Spleen (tissue), 11 donors: ENCODE measurements around the gene SOX9. TPM values are rescaled to one million over a fixed set of nuclear protein-coding genes. Genes with fewer than 3 reads are reported as not detected.

ENCODE experiments used
- DNase-seq: peaks from one replicate; pipeline ENCODE4 v3.0.0-alpha.2; 2020
- H3K27ac ChIP-seq, 8 donors: fragments of 200-600 bp; sonication (generic) in 7 of 8; 1 replicate in 4 of 8; 2 replicates in 4 of 8; pipeline versions ENCODE4 v1.5.0 to v1.8.0; 2016 to 2021; ENCODE audit warnings: inconsistent platforms in 4 of 8, mild to moderate bottlenecking in 4 of 8, moderate library complexity in 1 of 8
- H3K27me3 ChIP-seq, 7 donors: fragments of 200-600 bp; sonication (generic) in 6 of 7; replicated peaks in 1 of 7; 1 replicate in 4 of 7; 2 replicates in 3 of 7; pipeline versions ENCODE4 v1.5.0 to v1.8.0; 2016 to 2021; ENCODE audit warnings: inconsistent platforms in 3 of 7, mild to moderate bottlenecking in 1 of 7
- H3K36me3 ChIP-seq, 6 donors: fragments of 200-600 bp; sonication (generic) in 5 of 6; 1 replicate in 4 of 6; 2 replicates in 2 of 6; pipeline versions ENCODE4 v1.5.0 to v1.8.0; 2016 to 2021; ENCODE audit warnings: inconsistent platforms in 2 of 6
- H3K4me1 ChIP-seq, 6 donors: fragments of 200-600 bp; sonication (generic) in 5 of 6; 1 replicate in 3 of 6; 2 replicates in 3 of 6; pipeline versions ENCODE4 v1.5.0 to v1.8.0; 2016 to 2021; ENCODE audit warnings: inconsistent platforms in 3 of 6
- H3K4me3 ChIP-seq, 8 donors: fragments of 200-600 bp; sonication (generic) in 7 of 8; 1 replicate in 4 of 8; 2 replicates in 4 of 8; pipeline versions ENCODE4 v1.5.0 to v1.8.0; 2016 to 2021; ENCODE audit warnings: inconsistent platforms in 4 of 8, mild to moderate bottlenecking in 4 of 8, moderate library complexity in 2 of 8
- H3K9me3 ChIP-seq, 8 donors: fragments of 200-600 bp; sonication (generic) in 7 of 8; 1 replicate in 4 of 8; 2 replicates in 4 of 8; pipeline versions ENCODE4 v1.5.0 to v1.8.0; 2016 to 2021; ENCODE audit warnings: inconsistent platforms in 4 of 8
- POLR2A ChIP-seq, 3 donors: fragments of 450-650 bp; IDR thresholded peaks; one replicate each; pipeline ENCODE4 v1.5.1; 2017; ENCODE audit warnings: antibody characterized with exemption in 3 of 3, mild to moderate bottlenecking in 1 of 3
- POLR2AphosphoS5 ChIP-seq, 3 donors: sonication (generic); formaldehyde crosslinking; IDR thresholded peaks; one replicate each; pipeline ENCODE4 v1.5.1; 2017; ENCODE audit warnings: antibody characterized with exemption in 3 of 3
- WGBS, 5 donors: extraction: QIAGEN DNeasy Blood & Tissue Kit in 3 of 5; methylation state at CpG; one replicate each; pipeline versions ENCODE4 v1.1.5 to v1.1.7; 2013 to 2018; 5-methylcytosine and 5-hydroxymethylcytosine counted together
- intact Hi-C: fragments of 100-400 bp; cut with DNase I; formaldehyde crosslinking; loops from one replicate; pipeline ENCODE4 v1.15.0; 2023; ENCODE audit warnings: low total_unique reads
- polyA plus RNA-seq, 3 donors: library from polyadenylated mRNA; stranded (reverse); fragments of 200-250 nt; gene quantifications; one replicate each; pipeline ENCODE4 v1.2.1, GENCODE V29; 2013
- total RNA-seq, 7 donors: library from RNA; depleted of rRNA in 3 of 7; stranded (reverse); fragments of >200 nt in 3 of 7; fragmentation: NEBNext Ultra II Directional in 4 of 7; extraction: Animal tissue kit (Norgen Biotek cat#: 25700) in 4 of 7; gene quantifications; one replicate each; pipeline versions ENCODE4 v1.1.0 to v1.2.1, GENCODE V29; 2016 to 2021
- TF ChIP-seq, protein P1 (sequence below), 11 experiments: fragments of 200-600 bp in 7 of 11; fragments of 450-650 bp in 4 of 11; sonication (generic) in 4 of 11; IDR thresholded peaks in 8 of 11; conservative IDR thresholded peaks in 3 of 11; 1 replicate in 7 of 11; 2 replicates in 4 of 11; pipeline versions ENCODE4 v1.4.0 to v1.8.0; 2016 to 2021; ENCODE audit warnings: antibody characterized with exemption in 11 of 11, inconsistent platforms in 4 of 11, mild to moderate bottlenecking in 1 of 11
- donor health status: healthy with polysubstance abuse.
- donor health status: DM: no; HTN: no; CAD: no; lungs with moderate emphysema.
- donor health status: DM: no; HTN: no; CAD: no.
- donor health status: Bipolar disorder and iron deficiency.
- donor health status: healthy.
- donor health status: DM: no; HTN: no; CAD: no.
- donor health status: DM: yes; HTN: yes; CAD: no.

SOX9 gene
- total and polyA plus RNA-seq, 10 donors = 0.09 to 1.0 (median 0.38) TPM; not detected in 2

DNA sequence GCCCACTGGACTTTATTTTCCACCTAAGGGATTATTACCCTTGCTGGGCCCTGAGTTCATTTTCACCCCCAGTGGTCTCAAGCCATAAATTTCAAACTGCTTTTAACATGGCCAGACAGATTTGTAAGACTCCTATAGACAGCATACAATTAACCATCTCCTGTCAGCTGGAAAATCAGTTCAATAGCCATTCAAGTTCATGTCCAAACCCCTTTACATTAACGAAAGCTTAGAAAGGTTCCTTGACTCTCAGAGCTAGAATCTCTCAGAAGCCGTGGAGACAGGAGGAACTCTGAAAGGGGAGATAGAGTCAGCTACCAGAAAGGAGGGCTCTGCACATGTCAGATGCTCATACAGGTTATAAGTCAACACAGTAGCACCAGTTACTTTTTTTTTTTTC, 23.3 kb downstream of the SOX9 start:
- peaks cover 0 to 4% (median 0%) of the 10 kb centered on the region in 7 donors for H3K27me3 ChIP-seq
- intact Hi-C loops = no loop called here
- no peak for DNase-seq
- 62 to 87% (median 78%) methylated on average over 2 of the region's 2 CpGs for WGBS, 5 donors
- TF ChIP-seq, protein P1, sequence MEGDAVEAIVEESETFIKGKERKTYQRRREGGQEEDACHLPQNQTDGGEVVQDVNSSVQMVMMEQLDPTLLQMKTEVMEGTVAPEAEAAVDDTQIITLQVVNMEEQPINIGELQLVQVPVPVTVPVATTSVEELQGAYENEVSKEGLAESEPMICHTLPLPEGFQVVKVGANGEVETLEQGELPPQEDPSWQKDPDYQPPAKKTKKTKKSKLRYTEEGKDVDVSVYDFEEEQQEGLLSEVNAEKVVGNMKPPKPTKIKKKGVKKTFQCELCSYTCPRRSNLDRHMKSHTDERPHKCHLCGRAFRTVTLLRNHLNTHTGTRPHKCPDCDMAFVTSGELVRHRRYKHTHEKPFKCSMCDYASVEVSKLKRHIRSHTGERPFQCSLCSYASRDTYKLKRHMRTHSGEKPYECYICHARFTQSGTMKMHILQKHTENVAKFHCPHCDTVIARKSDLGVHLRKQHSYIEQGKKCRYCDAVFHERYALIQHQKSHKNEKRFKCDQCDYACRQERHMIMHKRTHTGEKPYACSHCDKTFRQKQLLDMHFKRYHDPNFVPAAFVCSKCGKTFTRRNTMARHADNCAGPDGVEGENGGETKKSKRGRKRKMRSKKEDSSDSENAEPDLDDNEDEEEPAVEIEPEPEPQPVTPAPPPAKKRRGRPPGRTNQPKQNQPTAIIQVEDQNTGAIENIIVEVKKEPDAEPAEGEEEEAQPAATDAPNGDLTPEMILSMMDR (IDR thresholded peaks at IDR 0.05 in 8 of 11, conservative IDR thresholded peaks at IDR 0.05 in 3 of 11) = no peak
- TF ChIP-seq POLR2A (IDR thresholded peaks at IDR 0.05) (no peak), POLR2AphosphoS5 (IDR thresholded peaks at IDR 0.05) (no peak)
- no peak overlapping the region for H3K27ac ChIP-seq
- no peaks in the 10 kb centered on the region for H3K36me3 ChIP-seq
- H3K4me3 ChIP-seq = no peak overlapping the region
- H3K4me1 ChIP-seq = no peaks in the 10 kb centered on the region
- H3K9me3 ChIP-seq = no peaks in the 10 kb centered on the region

DNA sequence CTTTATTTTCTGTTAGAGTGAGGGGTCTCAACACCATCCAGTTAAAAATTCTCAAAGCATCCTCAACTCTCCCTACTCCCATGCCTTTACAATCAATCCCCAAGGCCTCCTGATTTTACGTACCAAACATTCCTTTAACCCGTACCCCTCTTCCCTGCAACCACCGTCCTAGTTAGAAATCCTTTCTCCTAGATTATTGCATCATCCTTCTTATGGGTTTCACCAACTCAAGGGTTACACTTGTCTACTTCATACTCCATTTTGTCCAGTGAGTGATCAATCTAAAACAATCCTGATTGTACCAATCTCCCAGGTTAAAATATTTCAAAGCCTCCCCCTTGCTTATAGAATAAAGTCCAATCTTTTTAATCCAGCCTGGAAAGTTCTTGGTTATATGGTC, 24.7 kb downstream of the SOX9 start:
- H3K9me3 ChIP-seq = no peaks in the 10 kb centered on the region
- DNase-seq = no peak
- WGBS, 5 donors = 79 to 93% (median 87%) methylated on average over 3 of the region's 3 CpGs
- no peak overlapping the region for H3K4me3 ChIP-seq
- H3K27ac ChIP-seq = no peak overlapping the region
- no peaks in the 10 kb centered on the region for H3K4me1 ChIP-seq
- intact Hi-C loops = no loop called here
- H3K27me3 ChIP-seq = no peaks in the 10 kb centered on the region
- no peaks in the 10 kb centered on the region for H3K36me3 ChIP-seq
- TF ChIP-seq, protein P1 (IDR thresholded peaks at IDR 0.05 in 8 of 11, conservative IDR thresholded peaks at IDR 0.05 in 3 of 11) = no peak
- TF ChIP-seq POLR2AphosphoS5 (IDR thresholded peaks at IDR 0.05) (no peak), POLR2A (IDR thresholded peaks at IDR 0.05) (no peak)

DNA sequence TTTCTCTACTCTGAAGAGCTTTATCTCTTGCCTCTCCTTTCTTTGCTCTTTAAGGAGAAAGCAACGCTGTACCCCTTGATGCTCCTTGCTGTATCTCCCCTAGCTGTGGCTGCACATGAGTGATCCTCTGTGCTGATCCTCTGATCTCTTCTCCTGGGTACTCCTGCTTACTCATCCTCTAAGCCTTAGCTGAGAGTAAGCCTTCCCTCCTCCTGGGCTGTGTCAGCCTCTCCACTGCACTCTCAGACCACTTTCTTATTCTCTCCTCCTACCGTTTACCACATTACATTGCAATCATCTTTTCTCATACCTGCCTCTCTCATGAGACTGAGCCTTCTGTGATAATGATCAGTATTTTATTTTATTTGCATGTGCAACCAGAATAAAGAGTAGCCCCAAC, 25.1 kb downstream of the SOX9 start:
- H3K4me1 ChIP-seq = no peaks in the 10 kb centered on the region
- TF ChIP-seq, protein P1 (IDR thresholded peaks at IDR 0.05 in 8 of 11, conservative IDR thresholded peaks at IDR 0.05 in 3 of 11) = no peak
- TF ChIP-seq POLR2A (IDR thresholded peaks at IDR 0.05) (no peak), POLR2AphosphoS5 (IDR thresholded peaks at IDR 0.05) (no peak)

DNA sequence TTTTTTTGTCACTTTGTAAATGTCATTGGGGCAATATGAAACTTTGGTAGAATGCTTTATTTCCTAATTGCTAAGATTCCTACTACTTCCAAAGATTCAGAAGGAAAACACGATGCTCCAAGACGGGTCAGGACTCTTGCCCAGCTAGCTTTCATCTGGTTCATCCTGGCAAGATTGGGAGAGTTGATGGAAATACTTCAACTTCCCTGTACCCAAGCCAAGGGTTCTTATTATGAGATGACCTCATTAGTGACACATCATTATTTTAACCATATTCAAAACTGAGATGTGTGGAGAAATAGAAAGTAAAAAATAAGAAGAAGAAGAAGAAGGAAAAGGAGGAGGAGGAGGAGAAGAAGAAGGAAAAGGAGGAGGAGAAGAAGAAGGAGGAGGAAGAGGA, 25.6 kb downstream of the SOX9 start:
- no peak overlapping the region for H3K27ac ChIP-seq
- no peaks in the 10 kb centered on the region for H3K4me1 ChIP-seq
- DNase-seq = no peak
- no peaks in the 10 kb centered on the region for H3K9me3 ChIP-seq
- TF ChIP-seq POLR2A (IDR thresholded peaks at IDR 0.05) (no peak), POLR2AphosphoS5 (IDR thresholded peaks at IDR 0.05) (no peak)
- TF ChIP-seq, protein P1 (IDR thresholded peaks at IDR 0.05 in 8 of 11, conservative IDR thresholded peaks at IDR 0.05 in 3 of 11) = no peak
- no peaks in the 10 kb centered on the region for H3K36me3 ChIP-seq
- no peak overlapping the region for H3K4me3 ChIP-seq
- intact Hi-C loops = no loop called here
- 64 to 75% (median 70%) methylated on average over 2 of the region's 2 CpGs for WGBS, 5 donors
- no peaks in the 10 kb centered on the region for H3K27me3 ChIP-seq

More for the DNA sequence above, 25.1 kb downstream of the SOX9 start:
- Histone ChIP-seq H3K9me3 (no peaks in the 10 kb centered on the region), H3K27me3 (no peaks in the 10 kb centered on the region), H3K36me3 (no peaks in the 10 kb centered on the region), H3K4me3 (no peak overlapping the region), H3K27ac (no peak overlapping the region)
- intact Hi-C loops = no loop called here
- 90 to 94% (median 93%) methylated on average over 2 of the region's 2 CpGs for WGBS, 5 donors
- DNase-seq = no peak
